ENCODE data around the gene ADGRV1. TPM values are rescaled to one million over a fixed set of nuclear protein-coding genes. Genes with fewer than 3 reads are reported as not detected.
A peak's percentile ranks its signal among the peaks of the same experiment; 100 is the strongest.

ADGRV1 gene
- polyA plus RNA-seq, 4 donors, result 2.6 to 2.9 (median 2.7) TPM; not detected in 1

GRCh38 chr5:91206103-91206502 lies 647.5 kb downstream of the ADGRV1 start:
- Histone ChIP-seq H3K36me3 (ENCODE audit: control insufficient read depth in 3 of 3, insufficient read depth in 2 of 3, low read depth in 1 of 3, low read length in 3 of 3) (no peaks in the 10 kb centered on the region), H3K27me3 (ENCODE audit: control insufficient read depth in 3 of 3, insufficient read depth in 3 of 3, low read length in 3 of 3) (no peaks in the 10 kb centered on the region), H3K4me1 (ENCODE audit: control insufficient read depth in 3 of 3, insufficient read depth in 2 of 3, low read depth in 1 of 3, low read length in 2 of 3) (no peaks in the 10 kb centered on the region), H3K27ac (ENCODE audit: low read depth in 1 of 3, low read length in 2 of 3) (no peak overlapping the region), H3K9me3 (ENCODE audit: control insufficient read depth in 2 of 2, insufficient read depth in 1 of 2, low read depth in 1 of 2, low read length in 1 of 2) (no peaks in the 10 kb centered on the region), H3K4me3 (ENCODE audit: low read depth in 1 of 3, low read length in 3 of 3) (no peak overlapping the region)
- WGBS, 3 donors, result 94 to 96% (median 95%) methylated on average over 4 to 5 of the region's 5 CpGs
- DNase-seq (no peak), FAIRE-seq (no peak)

GRCh38 chr5:91206734-91207133 lies 648.1 kb downstream of the ADGRV1 start:
- Histone ChIP-seq H3K4me3 (ENCODE audit: low read depth in 1 of 3, low read length in 3 of 3) (no peak overlapping the region), H3K27ac (ENCODE audit: low read depth in 1 of 3, low read length in 2 of 3) (no peak overlapping the region), H3K9me3 (ENCODE audit: control insufficient read depth in 2 of 2, insufficient read depth in 1 of 2, low read depth in 1 of 2, low read length in 1 of 2) (no peaks in the 10 kb centered on the region), H3K27me3 (ENCODE audit: control insufficient read depth in 3 of 3, insufficient read depth in 3 of 3, low read length in 3 of 3) (no peaks in the 10 kb centered on the region), H3K4me1 (ENCODE audit: control insufficient read depth in 3 of 3, insufficient read depth in 2 of 3, low read depth in 1 of 3, low read length in 2 of 3) (no peaks in the 10 kb centered on the region), H3K36me3 (ENCODE audit: control insufficient read depth in 3 of 3, insufficient read depth in 2 of 3, low read depth in 1 of 3, low read length in 3 of 3) (no peaks in the 10 kb centered on the region)
- FAIRE-seq, result peak; percentile 95
- 92 to 98% (median 94%) methylated on average over 2 of the region's 2 CpGs for WGBS, 3 donors
- DNase-seq, result no peak

GRCh38 chr5:91207248-91207647 lies 648.7 kb downstream of the ADGRV1 start:
- H3K4me3 ChIP-seq (ENCODE audit: low read depth in 1 of 3, low read length in 3 of 3), result no peak overlapping the region
- FAIRE-seq, result no peak
- WGBS, 3 donors, result 94 to 96% (median 94%) methylated on average over 3 of the region's 3 CpGs
- H3K9me3 ChIP-seq (ENCODE audit: control insufficient read depth in 2 of 2, insufficient read depth in 1 of 2, low read depth in 1 of 2, low read length in 1 of 2), result no peaks in the 10 kb centered on the region
- H3K4me1 ChIP-seq (ENCODE audit: control insufficient read depth in 3 of 3, insufficient read depth in 2 of 3, low read depth in 1 of 3, low read length in 2 of 3), result peaks cover 0 to 2% (median 0%) of the 10 kb centered on the region in 3 donors
- H3K27ac ChIP-seq (ENCODE audit: low read depth in 1 of 3, low read length in 2 of 3), result no peak overlapping the region
- no peaks in the 10 kb centered on the region for H3K36me3 ChIP-seq (ENCODE audit: control insufficient read depth in 3 of 3, insufficient read depth in 2 of 3, low read depth in 1 of 3, low read length in 3 of 3)
- H3K27me3 ChIP-seq (ENCODE audit: control insufficient read depth in 3 of 3, insufficient read depth in 3 of 3, low read length in 3 of 3), result no peaks in the 10 kb centered on the region
- no peak for DNase-seq

GRCh38 chr5:91211997-91212713 lies 653.6 kb downstream of the ADGRV1 start:
- FAIRE-seq, result no peak
- H3K9me3 ChIP-seq (ENCODE audit: control insufficient read depth in 2 of 2, insufficient read depth in 1 of 2, low read depth in 1 of 2, low read length in 1 of 2), result no peaks in the 10 kb centered on the region
- H3K27ac ChIP-seq (ENCODE audit: low read depth in 1 of 3, low read length in 2 of 3), result peak overlapping the region in 2 of 3 donors; percentile 32 to 75
- DNase-seq, result no peak
- H3K36me3 ChIP-seq (ENCODE audit: control insufficient read depth in 3 of 3, insufficient read depth in 2 of 3, low read depth in 1 of 3, low read length in 3 of 3), result no peaks in the 10 kb centered on the region
- no peak overlapping the region for H3K4me3 ChIP-seq (ENCODE audit: low read depth in 1 of 3, low read length in 3 of 3)
- 37 to 60% (median 54%) methylated on average over 6 of the region's 6 CpGs for WGBS, 3 donors
- H3K27me3 ChIP-seq (ENCODE audit: control insufficient read depth in 3 of 3, insufficient read depth in 3 of 3, low read length in 3 of 3), result no peaks in the 10 kb centered on the region
- peaks cover 0 to 5% (median 4%) of the 10 kb centered on the region in 3 donors for H3K4me1 ChIP-seq (ENCODE audit: control insufficient read depth in 3 of 3, insufficient read depth in 2 of 3, low read depth in 1 of 3, low read length in 2 of 3)

- Histone ChIP-seq H3K4me3 (ENCODE audit: low read depth in 1 of 3, low read length in 3 of 3) (no peak overlapping the region), H3K9me3 (ENCODE audit: control insufficient read depth in 2 of 2, insufficient read depth in 1 of 2, low read depth in 1 of 2, low read length in 1 of 2) (no peaks in the 10 kb centered on the region), H3K27me3 (ENCODE audit: control insufficient read depth in 3 of 3, insufficient read depth in 3 of 3, low read length in 3 of 3) (no peaks in the 10 kb centered on the region), H3K27ac (ENCODE audit: low read depth in 1 of 3, low read length in 2 of 3) (peak overlapping the region in 2 of 3 donors; percentile 32 to 75), H3K4me1 (ENCODE audit: control insufficient read depth in 3 of 3, insufficient read depth in 2 of 3, low read depth in 1 of 3, low read length in 2 of 3) (peaks cover 0 to 5% (median 4%) of the 10 kb centered on the region in 3 donors), H3K36me3 (ENCODE audit: control insufficient read depth in 3 of 3, insufficient read depth in 2 of 3, low read depth in 1 of 3, low read length in 3 of 3) (no peaks in the 10 kb centered on the region)
- DNase-seq (peak; percentile 4 to 67), FAIRE-seq (no peak)
- 4 to 29% (median 27%) methylated on average over 1 of the region's 1 CpG for WGBS, 3 donors
Observed at GRCh38 chr5:91212714-91213092, 654.1 kb downstream of the ADGRV1 start.

Other genes starting within 250 kb of the ADGRV1 start
- gene CETN3, start 149.0 kb upstream of the ADGRV1 start, polyA plus RNA-seq, result 10 to 100 TPM; 10.8 to 32.6 (median 14.8) TPM
- 1 to 10 TPM in 3 of 4 donors, under 1 TPM in 1; 0.89 to 9.6 (median 2.5) TPM for gene MBLAC2, start 84.0 kb upstream of the ADGRV1 start, polyA plus RNA-seq
- gene POLR3G, start 83.9 kb upstream of the ADGRV1 start, polyA plus RNA-seq, result 1 to 10 TPM in 2 of 4 donors, under 1 TPM in 2; 0.45 to 2.1 (median 1.2) TPM
- 10 to 100 TPM in 1 of 4 donors, 1 to 10 TPM in 3; 7.0 to 24.6 (median 8.1) TPM for gene LYSMD3, start 29.2 kb upstream of the ADGRV1 start, polyA plus RNA-seq